GM11168 (cell line): ENCODE measurements around the gene RRAD.
"Not testable (repeated sequence)": the region's sequence is repeated elsewhere in the genome, so short reads cannot be mapped to it uniquely, and the experiment has no call there.

ENCODE experiments used
- in situ Hi-C: fragments of 300-500 bp; cut with MboI; formaldehyde crosslinking; loops from one replicate; pipeline ENCODE4 v1.12.0; 2022; ENCODE audit warnings: low sequenced_read_pairs; ENCODE audit not compliant: unreplicated experiment

The RRAD gene

DNA sequence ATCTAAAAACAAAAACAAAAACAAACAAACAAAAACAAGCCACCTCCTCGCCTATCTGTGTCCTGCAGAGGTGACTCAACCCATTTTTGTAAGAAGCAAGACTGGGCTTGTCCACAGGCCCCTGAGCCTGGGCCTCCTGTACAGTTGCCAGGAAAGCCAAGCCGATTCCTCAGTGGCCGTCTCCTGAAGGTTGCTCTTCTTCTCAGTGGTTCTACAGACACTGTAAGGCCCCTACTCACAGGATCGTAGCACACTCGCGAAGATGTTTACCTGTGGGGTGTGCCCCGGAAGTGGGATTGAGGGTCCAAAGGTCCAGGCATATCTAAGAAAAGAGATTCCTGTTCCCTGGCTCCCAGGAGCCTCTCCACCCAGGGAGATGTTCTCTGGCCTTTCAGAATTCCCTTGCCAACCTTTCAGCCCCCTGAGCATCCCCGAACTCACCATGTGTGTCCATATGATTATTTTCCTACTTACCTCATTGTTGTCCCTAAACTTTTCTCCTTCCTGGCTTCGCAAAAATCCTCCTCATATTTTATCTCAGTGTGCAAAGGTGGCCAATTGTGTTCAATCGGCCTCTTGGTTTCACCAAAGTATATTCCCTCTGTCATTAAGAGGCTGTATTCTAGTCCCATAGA lies 28.2 kb upstream of the RRAD start:
- in situ Hi-C loops, result loop anchor here (25.0 kb wide), 1 partner anchor 459 kb away; the partner anchor contains the start of gene ZDHHC1

DNA sequence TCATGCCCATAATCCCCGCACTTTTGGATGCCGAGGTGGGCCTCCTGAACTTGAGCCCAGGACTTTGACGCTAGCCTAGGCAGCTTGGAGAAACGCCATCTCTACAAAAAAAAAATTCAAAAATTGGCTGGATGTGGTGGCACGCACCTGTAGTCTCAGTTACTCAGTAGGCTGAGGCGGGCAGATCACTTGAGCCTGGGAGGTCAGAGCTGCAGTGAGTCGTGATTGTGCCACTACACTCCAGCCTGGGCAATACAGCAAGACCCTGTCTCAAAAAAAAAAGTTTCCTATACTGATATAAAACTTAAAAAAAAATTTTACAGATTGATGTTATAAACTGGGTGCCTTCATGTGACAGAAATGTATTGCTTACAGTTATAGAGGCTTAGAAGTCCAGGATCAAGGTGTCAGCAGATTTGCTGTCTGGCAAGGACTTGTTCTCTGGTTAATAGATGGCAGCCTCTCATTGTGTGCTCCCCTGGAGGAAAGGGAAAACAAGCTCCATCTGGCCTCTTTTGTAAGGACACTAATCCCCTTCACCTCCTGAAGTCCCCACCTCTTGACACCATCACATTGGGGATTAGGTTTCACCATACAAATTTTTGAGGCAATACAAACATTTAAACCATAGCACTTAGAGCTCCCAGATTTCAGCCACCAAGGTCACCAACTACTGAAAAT lies 27.2 kb upstream of the RRAD start:
- in situ Hi-C loops, result loop anchor here (25.0 kb wide), 1 partner anchor 460 kb away; the partner anchor contains the start of gene ZDHHC1

DNA sequence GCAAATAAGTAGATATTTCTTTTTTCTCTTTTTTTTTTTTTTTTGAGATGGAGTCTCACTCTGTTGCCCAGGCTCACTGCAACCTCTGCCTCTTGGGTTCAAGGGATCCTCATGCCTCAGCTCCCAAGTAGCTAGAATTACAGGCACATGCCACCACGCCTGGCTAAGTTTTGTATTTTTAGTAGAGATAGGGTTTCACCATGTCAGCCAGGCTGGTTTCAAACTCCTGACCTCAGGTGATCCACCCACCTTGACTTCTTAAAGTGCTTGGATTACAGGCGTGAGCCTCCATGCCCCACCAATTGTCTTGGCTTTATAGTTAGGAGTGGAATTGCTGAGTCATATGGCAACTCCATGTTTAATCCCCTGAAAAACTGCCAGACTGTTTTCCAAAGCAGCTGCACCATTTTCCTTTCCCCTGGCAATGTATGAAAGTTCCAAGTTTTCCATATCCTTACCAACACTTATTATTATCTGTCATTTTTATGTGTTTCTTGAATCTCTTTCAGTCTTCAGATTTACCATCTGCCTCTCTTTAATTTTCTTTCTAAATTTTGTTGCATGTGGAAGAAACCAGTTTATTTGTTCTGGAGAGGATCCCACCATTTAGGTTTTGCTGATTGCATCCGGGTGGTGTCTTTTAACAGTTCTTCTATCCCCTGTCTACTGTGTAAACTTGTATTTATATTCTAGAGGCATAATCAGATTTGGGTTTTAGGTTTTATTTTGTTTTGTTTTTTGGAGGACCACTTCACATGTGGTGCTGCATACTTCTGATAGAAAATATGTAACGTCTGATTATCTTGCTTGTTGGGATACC lies 25.8 kb upstream of the RRAD start:
- in situ Hi-C loops, result loop anchor here (25.0 kb wide), 1 partner anchor 461 kb away; the partner anchor contains the start of gene ZDHHC1

- in situ Hi-C loops, result loop anchor here (25.0 kb wide), 1 partner anchor 462 kb away; the partner anchor contains the start of gene ZDHHC1
Measured at GRCh38 chr16:66950437-66950836, 25.1 kb upstream of the RRAD start.

DNA sequence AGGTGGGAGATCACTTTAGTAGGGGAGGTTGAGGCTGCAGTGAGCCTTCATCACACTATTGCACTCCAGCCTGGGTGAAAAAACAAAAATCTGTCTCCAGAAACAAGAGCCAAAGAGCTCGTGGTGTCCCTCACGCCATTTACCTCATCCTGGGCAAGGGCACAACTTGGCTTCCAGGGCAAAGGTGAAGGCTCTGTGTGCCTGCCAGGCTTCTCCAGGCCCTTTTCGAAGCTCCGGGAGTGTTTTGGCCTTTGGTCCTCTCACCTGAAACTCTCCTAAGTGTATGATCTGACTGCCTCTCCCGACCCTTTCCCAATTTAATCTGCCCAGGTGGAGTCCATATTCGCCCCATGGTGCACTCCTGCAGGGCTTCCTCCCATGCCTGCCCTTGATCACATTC lies 24.1 kb upstream of the RRAD start:
- in situ Hi-C loops, result no loop called here

- in situ Hi-C loops, result no loop called here
Measured at GRCh38 chr16:66948837-66949225, 23.5 kb upstream of the RRAD start.

DNA sequence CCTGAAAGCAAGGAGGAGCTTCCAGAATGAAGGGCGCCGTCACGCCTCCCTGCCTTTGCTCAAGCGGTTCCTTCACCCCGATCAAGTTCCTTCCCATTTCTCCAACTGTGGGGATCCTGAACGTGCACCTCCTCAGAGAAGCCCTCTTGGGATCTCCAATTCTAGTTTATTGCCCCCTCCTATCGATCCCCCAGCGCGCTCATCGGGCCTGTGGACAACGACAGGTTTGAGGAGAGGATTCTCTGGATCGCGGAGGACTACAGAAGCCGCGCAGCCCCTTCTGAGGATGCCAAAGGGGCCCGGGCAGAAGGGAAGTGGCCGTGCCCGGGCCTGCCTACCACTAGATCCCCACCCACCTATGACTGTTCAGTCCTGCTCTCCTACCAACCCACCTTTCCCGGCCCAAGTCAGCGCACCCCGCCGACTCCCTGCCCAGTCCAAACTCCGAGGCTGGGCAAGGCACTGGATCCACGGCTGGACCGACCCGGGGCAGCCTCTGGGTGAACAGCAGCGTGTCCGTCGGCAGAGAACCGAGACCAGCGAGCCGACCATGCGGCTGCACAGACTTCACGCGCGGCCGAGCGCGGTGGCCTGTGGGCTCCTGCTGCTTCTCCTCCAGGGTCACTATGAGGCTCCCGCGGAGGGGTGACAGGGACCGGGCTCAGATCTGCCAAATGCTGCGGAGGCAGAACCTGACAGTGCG lies 22.9 kb upstream of the RRAD start:
- in situ Hi-C loops, result no loop called here

- in situ Hi-C loops, result no loop called here
Measured at GRCh38 chr16:66947302-66948065, 22.1 kb upstream of the RRAD start.

DNA sequence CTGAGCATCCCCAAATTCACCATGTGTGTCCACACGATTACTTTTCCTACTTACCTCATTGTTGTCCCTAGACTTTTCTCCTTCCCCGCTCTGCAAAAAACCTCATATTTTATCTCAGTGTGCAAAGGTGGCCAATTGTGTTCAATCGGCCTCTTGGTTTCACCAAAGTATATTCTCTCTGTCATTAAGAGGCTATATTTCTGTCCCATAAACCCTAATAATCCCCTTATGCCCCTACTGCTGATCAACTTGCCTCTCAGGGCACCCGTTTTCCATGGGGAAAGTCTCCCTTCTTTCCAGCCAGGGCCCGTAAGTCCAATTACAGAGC lies 21.6 kb upstream of the RRAD start:
- in situ Hi-C loops, result no loop called here

DNA sequence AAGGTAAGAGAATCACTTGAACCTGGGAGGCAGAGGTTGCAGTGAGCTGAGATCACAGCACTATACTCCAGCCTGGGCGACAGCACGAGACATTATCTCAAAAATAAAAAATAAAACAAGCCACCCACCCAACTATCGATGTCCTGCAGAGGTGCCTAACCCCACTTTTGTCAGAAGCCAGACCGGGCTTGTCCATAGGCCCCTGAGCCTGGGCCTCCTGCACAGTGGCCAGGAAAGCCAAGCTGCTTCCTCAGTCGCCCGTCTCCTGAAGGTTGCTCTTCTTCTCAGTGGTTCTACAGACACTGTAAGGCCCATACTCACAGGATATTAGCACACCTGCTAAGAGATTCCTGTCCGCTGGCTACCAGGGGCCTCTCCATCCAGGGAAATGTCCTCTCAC lies 21.2 kb upstream of the RRAD start:
- in situ Hi-C loops, result no loop called here

GRCh38 chr16:66945939-66946338 lies 20.6 kb upstream of the RRAD start:
- in situ Hi-C loops, result no loop called here

GRCh38 chr16:66944971-66945370 lies 19.6 kb upstream of the RRAD start:
- in situ Hi-C loops, result not testable (repeated sequence)

- in situ Hi-C loops, result no loop called here
Measured at GRCh38 chr16:66944054-66944441, 18.7 kb upstream of the RRAD start.

DNA sequence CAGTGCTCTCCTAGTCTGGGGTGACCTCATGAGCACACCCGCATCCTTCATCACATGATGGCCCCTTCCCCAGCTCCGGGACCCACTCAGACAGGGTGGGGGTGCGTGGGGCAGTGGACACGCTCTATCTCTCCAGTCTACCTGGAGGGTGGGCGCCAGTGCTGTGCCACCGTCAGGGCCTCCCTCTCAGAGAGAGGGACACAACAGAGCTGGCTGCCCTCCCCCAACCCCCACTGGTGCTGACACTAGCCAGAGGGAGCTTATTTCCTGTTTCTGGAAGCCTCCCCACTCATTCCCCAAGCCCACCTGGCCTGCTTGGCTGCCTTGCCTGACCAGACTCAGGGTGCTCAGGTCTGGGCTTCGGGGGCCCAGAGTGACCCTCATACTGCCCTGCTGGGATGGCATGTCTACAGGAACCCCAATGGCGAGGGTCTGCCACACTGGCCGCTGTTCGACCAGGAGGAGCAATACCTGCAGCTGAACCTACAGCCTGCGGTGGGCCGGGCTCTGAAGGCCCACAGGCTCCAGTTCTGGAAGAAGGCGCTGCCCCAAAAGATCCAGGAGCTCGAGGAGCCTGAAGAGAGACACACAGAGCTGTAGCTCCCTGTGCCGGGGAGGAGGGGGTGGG lies 18.2 kb upstream of the RRAD start:
- in situ Hi-C loops, result no loop called here

DNA sequence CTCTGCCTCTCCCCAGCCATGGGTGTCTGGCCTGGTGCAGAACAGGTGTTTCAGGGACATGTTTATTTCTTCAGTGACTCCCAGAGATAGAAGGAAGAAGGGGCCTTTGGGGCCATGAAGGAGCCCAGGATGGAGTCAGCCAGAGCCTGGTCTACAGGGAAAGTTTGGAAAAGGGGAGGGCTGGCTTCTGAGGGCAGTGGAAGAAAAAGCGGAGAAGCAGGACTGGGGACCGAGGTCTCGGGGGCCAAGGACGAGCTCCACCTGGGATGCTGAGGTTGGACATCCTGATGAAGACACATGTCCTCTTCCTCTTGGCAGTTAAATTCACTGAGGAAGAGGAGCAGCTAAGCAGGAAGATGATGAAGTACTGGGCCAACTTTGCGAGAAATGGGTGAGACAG lies 17.6 kb upstream of the RRAD start:
- in situ Hi-C loops, result no loop called here

- in situ Hi-C loops, result no loop called here
Measured at GRCh38 chr16:66940236-66940635, 14.9 kb upstream of the RRAD start.

GRCh38 chr16:66939366-66939765 lies 14.0 kb upstream of the RRAD start:
- in situ Hi-C loops, result no loop called here

DNA sequence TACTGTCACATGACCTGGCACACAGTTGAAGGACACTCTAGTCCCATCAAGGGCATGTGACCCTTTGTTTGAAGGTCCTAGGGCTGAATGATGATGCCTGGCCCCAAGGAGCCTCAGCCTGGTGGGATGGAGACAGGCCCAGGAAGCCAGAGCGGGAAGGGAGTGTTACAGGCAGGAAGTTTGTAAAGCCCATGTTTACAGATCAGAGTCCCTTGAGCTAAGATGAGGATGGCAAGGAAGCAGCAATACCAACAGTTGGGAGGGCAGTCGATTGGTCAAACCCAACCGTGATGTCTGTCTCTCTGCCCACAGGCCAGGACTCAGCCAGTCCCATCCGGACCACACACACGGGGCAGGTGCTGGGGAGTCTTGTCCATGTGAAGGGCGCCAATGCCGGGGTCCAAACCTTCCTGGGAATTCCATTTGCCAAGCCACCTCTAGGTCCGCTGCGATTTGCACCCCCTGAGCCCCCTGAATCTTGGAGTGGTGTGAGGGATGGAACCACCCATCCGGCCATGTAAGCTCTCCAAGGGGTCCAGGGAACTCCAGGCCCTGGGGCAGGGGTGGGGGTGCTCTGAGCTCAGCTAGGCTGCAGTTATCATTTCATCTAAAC lies 12.5 kb upstream of the RRAD start:
- in situ Hi-C loops, result no loop called here
